ENCODE data around the gene FBXW7.
A peak's percentile ranks its signal among the peaks of the same experiment; 100 is the strongest.

FBXW7 gene

GRCh38 chr4:152321923-152322322, 214.0 kb downstream of the FBXW7 start:
- no peak for DNase-seq

DNA sequence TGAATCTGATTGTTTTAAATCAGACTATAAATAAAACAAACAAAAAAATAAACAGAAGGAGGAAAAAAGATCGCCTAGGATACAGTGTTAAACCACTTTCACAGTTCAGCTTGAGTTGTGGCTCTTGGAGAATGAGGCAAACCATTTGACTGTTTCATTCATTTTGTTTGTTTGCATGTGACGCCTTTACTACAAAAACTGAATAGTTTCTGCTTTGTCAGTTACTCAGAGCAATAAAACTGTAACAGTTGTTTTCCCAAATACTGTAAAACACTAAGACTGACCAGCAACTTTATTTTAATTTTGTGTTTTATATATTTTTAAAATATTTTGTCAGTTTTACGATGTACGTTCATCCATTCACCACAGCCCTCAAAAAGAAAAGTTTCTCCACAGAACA, 214.5 kb downstream of the FBXW7 start:
- DNase-seq, result no peak

DNA sequence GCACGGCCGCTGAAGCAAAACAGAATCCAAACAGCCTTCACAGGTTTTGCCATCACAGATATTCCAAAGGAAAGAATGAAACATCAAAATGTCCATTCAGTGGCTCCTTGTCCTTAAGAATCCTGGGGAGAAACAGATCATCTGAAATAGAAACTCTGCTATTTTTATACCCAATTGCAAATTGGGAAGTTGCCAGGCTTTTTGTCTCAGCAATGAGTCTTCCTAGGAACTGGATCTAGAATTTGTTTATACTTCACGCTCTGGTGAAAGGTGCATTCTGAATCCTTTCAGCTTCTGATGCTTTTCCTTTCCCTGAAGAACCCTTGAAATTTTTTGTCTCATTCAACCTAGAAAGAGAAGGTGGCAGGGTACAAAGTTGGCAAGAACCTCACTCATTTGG, 218.9 kb downstream of the FBXW7 start:
- DNase-seq, result no peak

- DNase-seq, result no peak
These were observed 225.6 kb downstream of the FBXW7 start for GRCh38 chr4:152310257-152310656.

DNA sequence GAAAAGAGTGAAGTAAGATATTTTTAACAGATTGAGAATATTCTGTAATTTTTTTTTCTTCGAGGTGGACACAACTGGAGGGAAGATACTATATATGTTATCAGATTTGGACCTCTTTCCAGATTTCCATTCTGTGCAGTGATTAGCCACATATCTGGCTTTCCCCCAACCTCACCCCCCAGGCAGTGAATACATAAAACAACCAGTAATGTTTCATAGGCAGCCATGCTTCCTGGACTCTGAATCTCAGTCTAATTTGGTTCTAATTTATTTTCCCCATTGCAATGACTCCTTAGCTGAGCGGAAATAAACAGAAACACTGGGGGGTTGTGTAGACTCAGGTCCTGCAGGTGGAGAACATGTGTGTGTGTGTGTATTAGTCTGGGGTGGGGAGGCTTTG, 226.5 kb downstream of the FBXW7 start:
- no peak for DNase-seq

DNA sequence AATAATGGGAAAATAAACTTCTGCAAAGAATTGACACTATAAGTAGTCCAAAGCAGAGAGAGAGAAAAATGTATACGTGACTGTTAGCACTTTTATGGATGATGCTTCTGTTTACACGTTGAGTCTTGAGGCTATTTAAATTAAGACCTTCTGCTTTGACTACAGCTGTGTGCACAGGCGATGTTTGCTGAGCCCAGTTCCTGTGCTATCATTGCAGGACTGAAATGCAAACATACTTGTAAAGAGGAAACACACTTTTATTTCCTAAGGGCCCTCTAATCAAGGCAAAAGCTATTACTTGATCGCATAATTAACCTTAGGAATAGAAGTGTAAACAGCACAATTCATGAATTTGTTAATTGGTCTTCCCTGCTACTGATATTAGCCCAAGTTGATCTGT, 226.9 kb downstream of the FBXW7 start:
- DNase-seq, result no peak

- DNase-seq, result no peak
These were observed 228.2 kb downstream of the FBXW7 start for GRCh38 chr4:152307669-152308068.

DNA sequence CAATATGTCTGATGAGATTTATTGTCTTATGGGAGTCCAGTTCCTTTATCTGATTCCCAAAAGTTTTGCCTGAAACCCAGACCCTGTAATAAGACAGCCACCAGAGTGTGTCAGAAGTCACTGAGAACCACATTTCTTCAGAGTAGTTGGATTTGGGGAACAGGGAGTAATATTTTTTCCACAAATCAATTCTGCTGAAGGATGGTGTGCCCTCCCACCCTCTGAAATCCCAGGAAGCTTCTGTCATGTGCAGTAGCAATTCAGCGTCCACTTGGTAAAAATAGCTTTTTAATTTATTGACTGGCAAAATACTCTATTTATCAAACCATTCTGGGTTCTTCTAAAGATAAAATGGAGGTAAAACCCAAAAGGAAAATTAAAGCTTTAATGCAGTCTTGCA, 229.4 kb downstream of the FBXW7 start:
- DNase-seq, result no peak

- no peak for DNase-seq
These were observed 231.7 kb downstream of the FBXW7 start for GRCh38 chr4:152304220-152304619.

- no peak for DNase-seq
These were observed 234.5 kb downstream of the FBXW7 start for GRCh38 chr4:152301381-152301780.

GRCh38 chr4:152299553-152299952, 236.3 kb downstream of the FBXW7 start:
- no peak for DNase-seq

- no peak for DNase-seq
These were observed 239.5 kb downstream of the FBXW7 start for GRCh38 chr4:152296386-152296785.

GRCh38 chr4:152294765-152295164, 241.1 kb downstream of the FBXW7 start:
- no peak for DNase-seq

DNA sequence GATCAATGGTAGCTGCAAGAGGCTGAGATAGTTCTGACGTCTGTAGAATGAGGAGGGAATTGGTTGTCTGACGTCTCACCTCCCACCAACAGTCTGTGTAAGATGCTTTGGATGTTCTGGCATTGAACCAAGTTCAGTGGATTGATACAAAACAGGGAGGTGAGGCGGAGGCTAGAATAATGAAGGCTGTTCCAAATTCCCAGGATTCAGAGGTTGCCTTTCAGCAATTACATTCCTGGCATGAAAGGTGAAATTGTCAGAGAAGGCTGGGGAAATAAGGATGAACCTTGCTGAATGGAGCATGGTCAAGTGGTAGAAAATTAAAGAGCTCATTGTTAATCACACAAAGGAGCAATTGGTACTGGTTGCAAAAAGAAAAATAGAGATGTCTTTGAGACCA, 241.6 kb downstream of the FBXW7 start:
- DNase-seq, result no peak

DNA sequence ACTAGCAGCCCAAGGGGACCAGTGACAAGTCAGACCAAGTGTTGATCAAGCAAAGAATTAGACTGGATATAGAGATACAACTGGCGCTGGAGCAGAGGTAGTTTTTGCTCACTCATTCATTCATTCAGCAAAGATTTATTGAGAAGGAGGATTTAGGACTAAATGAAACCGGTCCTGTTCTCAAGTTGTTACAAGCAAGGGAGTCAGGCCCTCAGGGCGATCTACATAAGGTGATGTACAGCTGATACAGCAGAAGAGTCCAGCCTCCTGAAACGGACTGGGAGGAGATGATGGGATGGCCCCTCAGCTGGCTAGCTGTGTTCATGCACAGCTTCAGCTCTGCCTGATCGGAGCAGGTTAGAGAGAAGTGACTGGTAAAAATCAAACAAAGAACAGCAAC, 242.4 kb downstream of the FBXW7 start:
- DNase-seq, result no peak

DNA sequence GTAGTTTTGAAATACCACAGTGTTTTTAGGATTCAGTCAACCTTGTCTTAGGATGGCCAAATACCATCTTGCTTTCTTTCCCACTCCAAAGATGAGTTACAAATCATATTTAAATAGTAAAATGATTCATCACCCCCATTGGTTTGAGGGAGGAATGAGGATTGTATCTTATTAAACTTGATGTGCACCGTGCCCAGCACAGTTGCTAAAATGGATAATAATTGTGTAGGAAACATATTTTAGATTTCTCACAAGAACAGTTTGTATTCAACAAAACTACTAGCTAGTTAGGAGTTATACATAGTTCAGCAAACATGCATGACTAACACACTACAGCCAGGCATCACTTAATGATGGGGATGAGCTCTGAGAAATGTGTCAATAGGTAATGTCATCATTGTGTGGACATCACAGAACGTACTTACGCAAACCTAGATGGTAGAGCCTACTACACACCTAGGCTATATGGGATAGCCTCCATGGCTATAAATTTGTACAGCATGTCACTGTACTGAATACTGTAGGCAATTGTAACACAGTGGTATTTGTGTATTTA, 245.4 kb downstream of the FBXW7 start:
- DNase-seq, result no peak

DNA sequence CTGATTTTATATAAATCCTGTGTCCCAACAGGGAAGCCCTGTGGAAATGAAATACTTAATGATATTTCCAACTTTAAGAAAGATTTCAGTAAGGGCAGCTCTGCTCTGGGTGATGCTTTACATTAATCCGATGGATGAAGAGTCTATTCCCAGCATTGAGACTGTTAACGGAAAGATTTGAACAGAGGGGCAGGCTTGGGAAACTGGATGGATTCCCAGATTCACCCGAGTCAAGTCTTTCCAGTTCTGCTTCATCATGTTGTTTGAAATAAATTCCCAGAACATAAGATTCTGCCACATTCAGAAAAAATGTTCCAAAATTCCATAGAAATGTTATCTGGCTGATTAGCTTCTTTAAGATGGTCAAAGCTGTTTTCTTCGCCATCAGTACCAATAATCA, 246.0 kb downstream of the FBXW7 start:
- no peak for DNase-seq

DNA sequence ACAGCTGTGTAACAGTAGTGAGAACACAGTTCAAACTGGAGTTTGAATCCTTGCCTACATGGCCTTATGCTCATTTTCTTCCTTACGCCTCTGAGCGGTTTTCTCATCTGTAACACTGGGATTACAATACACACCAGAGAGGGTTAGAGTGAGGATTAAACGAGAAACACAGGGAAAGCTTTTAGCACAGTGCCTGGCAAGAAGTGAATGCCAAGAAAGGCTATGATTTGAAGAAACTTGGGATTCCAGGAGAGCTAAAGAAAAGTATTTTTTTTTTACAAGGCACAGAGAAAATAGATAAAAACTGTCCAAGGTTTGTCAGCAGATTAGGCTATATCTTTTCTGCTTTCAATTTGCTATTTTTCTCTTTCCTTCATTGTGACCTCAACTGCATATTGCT, 246.4 kb downstream of the FBXW7 start:
- no peak for DNase-seq

DNA sequence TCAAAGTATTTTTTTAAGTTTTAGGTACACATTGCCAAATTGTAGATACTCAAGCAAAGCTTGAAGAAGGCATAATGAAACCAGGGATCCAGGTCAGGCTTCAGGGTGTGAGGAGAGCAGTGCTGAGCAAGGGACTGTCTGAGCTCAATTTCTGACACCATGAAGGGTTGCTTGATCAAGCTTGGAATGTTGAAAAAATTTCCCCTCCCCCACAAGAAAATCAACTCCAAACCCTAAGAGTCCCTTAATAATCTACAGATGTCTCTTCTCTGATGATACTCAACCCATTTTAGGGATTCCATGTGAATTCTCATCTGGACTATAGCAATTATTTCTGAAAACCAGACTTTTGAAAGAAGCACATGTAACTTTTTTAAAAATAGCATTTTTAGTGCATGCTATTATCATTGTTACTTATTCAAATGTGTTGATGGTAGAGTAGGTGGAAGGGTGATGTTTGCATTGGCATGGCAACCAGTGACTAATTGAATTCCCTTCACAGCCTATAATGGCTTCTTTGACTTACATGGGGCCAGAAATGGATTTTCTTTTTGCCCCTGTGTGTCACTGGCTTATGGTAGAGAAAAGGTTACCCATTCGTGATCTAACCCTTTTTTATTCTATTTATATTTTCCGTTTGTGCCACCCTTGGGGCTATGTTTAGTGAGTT, 252.0 kb downstream of the FBXW7 start:
- no peak for DNase-seq

GRCh38 chr4:152281822-152282221, 254.1 kb downstream of the FBXW7 start:
- peak in 1 of 2 donors; percentile 13 for DNase-seq

- DNase-seq, result no peak
These were observed 254.7 kb downstream of the FBXW7 start for GRCh38 chr4:152281211-152281610.

GRCh38 chr4:152279234-152279566, 256.7 kb downstream of the FBXW7 start:
- no peak for DNase-seq

DNA sequence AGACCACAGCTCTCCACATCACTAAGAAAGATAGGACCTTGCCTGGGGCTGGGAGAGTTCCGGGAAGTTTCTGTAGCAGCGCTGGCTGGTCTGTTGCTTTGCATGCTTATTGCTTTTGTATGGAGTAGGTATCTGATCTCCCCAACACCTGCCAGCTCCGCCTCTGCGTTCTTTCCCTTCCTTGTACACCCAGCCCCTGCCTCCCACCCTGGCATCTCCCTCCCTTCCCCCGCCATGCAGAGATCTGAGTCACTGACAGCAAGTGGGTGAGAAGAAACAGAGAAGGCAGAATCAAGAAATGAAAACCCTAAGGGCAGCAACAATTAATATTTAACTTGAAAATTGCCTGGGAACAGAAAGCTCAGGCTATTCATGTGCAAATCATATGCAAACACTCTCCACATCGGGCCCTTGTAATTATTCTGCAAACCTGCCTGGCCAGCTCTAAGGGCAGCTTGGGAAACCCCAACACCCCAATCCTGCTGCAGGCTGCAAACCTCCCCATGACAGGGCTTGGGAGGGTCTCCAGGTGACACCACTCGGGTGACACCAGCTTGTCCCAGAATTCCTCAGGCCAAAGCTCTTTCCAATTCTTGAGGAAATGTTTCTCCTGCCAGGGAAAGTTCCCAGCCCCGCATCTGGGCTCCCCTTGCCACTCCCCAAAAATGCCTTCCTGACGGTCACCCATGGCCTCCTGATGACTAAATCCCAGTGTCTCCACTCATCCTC, 257.2 kb downstream of the FBXW7 start:
- no peak for DNase-seq

DNA sequence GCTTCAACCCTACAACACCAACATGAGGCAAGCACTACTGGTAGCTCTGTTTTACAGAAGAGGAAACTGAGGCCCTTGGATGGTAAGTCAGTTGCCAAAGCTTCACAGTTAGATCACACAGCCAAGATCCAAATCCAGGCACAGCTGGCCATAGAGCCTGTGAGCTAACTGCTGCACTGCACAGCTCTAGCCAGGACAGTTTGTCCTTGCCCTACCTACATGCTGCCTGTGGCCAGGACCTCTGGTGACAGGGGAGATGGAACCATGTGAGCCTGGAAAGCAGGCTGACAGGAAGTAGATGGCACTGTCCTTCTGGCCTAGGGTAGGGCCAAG, 257.8 kb downstream of the FBXW7 start:
- no peak for DNase-seq

DNA sequence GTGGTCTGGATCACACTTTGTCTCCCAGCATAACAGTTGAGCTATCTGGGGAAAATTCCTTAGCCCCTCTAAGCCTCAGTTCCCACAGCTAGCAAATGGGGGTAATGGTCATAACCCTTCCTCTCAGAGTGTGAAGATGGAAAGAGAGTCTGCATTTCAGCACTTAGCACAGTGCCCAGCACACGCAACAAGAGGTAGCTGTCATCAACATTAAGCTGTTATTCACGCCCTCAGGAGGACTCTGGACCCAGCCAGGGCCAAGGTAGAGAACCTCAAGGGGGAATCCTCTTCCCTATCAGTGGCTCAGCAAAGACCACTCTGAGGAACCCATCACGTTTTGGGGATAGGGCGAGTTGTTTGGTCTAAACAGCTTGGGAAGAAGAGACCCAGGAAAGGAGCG, 258.6 kb downstream of the FBXW7 start:
- DNase-seq, result no peak

All from CD4-positive, alpha-beta T cell treated with Interleukin-4 for 1 hour (primary cell).